Activated T-cell treated with anti-CD3 and anti-CD28 coated beads for 1 hour (primary cell): ENCODE data around the gene TMEM217.
A peak's percentile ranks its signal among the peaks of the same experiment; 100 is the strongest.
"Not testable (repeated sequence)": the region's sequence is repeated elsewhere in the genome, so short reads cannot be mapped to it uniquely, and the experiment has no call there.

Experiments used
- DNase-seq: peaks from one replicate; pipeline ENCODE4 v3.0.0-alpha.2; 2020; ENCODE audit warnings: low read depth

Gene TMEM217

DNA sequence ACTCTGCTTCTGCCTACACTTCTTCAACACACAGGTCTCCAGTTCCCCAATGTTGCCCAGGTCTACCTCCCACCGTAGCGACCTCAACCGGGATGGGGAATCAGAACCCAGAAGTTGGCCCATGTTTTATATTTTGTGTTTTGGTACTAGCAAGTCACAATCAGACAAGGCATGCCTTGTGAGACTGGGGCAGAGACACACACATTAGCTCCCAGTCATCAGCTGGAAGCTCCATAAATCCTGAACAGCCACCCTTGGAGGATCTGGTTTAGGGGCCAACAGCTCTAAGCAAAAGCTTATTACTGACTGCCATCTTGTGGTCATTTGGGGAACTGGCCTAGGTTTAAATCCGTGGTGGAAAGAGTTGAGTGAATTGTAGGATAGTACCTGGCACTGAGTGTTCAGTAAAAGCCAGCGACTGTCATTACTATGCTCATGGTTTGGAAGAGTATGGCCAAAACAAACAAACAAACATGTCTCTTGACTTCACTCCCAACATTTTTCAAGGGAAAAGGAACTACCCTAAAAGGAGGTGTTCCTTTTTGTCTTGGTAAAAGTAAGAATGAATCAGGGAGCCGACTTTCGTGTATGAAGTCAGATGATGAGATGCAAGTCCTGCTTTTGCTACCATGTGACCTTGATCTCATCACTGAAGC is 47.5 kb downstream of the TMEM217 start:
- DNase-seq: peak; percentile 66

DNA sequence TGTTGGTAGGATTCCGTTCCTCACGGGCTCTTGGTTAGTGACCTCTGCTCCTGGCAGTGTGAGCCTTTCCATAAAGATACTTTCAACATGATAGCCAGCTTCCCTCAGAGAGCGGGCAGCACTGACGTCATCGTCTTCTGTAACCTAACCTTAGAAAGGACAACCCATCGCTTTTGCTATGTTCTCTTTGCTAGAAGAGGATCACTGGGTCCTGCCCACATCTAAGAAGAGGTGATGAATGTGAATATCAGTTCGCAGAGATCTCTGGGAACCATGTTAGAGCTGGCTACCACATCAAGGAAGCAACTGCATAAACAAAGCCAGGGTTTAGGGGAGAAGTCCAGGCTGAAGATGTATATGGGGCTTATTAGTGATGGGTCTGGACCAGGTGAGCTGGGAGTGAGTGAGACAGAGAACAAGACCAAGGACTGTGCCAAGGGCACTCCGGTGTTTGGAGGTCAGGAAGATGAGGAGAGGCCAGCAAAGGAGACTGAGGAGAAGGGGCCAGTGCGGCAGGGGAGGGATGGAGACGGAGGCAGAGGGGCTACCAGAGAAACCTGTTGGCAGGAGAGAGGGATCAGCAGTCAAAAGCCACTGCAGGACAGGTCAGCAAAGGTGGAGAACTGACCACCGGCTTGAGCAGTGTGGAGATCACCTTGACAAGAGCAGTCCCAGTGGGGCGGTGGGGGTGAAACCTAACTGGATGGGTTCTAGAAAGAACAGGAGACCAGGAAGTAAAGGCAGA is 48.3 kb downstream of the TMEM217 start:
- no peak for DNase-seq

- DNase-seq: no peak
Measured at GRCh38 chr6:37208793-37209192, 49.2 kb downstream of the TMEM217 start.

- peak; percentile 88 for DNase-seq
Measured at GRCh38 chr6:37207903-37208456, 50.0 kb downstream of the TMEM217 start.

GRCh38 chr6:37206622-37207021 is 51.3 kb downstream of the TMEM217 start:
- no peak for DNase-seq

DNA sequence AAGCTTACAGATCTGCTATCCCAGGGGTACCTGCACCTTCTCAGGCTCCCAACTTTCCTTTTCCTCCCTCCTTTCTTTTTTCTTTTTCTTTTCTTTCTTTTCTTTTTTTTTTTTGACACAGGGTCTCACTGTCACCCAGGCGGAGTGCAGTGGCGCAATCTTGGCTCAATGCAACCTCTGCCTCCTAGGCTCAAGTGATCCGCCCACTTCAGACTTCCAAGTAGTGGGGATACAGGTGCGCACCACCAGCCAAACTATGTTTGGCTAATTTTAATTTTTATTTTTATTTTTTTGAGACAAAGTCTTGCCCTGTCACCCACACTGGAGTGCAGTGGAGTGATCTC is 52.0 kb downstream of the TMEM217 start:
- no peak for DNase-seq

- DNase-seq: no peak
Measured at GRCh38 chr6:37205175-37205996, 52.6 kb downstream of the TMEM217 start.

- DNase-seq: no peak
Measured at GRCh38 chr6:37204014-37204751, 53.8 kb downstream of the TMEM217 start.

DNA sequence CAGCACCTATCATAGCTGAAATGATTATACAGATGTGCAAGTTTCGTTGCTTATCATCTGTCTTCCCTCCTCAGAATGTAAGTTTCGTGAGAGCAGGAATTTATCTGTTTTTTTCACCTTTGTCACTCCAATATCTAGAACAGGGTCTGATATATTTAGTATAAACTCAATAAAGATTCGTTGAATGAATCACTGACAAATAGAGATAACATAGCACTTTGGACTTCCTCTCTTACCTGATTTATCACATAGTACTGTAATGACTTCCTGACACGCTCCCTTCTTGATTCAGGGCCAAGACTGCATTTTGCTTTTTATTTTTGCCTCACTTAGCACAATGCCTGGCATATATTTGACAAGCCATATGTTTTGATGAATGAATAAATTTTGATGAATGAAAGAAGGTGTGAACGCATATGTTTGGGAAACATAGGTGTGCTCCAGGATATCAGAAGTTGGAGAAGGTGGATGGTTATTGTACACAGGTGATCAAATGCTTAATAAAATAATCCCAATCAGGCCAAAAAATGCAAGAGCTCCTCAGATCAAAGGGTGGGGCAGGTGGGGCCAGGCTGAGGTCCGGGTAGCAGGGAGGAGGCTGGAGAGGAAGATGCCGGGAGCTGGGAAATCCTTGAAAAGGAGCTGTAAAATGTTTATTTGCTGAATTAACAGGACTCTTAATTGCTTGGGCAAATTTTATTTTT is 55.0 kb downstream of the TMEM217 start:
- no peak for DNase-seq

DNA sequence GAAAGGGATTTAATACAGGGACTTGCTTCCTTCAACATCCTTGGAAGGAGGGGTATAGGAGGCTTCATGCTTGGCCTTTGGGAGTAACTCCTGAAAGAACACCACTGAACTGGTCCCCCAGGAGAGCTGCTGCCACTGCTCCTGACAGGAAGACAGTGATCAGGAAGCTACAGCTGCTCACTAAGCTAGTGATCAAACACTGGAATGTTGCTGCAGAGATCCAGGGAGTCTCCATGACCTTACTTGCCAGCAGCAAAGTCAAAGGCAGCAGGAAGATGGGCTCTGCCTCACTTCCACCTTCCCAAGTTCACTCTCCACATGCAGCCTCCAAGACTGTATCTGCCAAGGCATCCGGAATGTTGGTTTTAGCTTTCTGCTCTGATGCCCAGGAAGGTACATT is 56.2 kb downstream of the TMEM217 start:
- no peak for DNase-seq

GRCh38 chr6:37200085-37200484 is 57.9 kb downstream of the TMEM217 start:
- DNase-seq: no peak

GRCh38 chr6:37196451-37196850 is 61.5 kb downstream of the TMEM217 start:
- DNase-seq: not testable (repeated sequence)

DNA sequence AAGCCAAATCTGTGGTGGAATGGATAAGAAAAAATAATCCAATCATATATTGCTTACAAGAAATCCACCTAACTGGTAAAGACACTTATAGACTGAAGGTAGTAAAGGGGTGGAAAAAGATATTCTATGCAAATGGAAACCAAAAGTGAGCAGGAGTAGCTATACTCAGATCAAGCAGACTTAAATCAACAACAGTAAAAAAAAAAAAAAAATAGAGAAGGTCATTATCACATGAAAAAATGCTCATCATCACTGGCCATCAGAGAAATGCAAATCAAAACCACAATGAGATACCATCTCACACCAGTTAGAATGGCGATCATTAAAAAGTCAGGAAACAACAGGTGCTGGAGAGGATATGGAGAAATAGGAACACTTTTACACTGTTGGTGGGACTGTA is 63.1 kb downstream of the TMEM217 start:
- DNase-seq: not testable (repeated sequence)

- no peak for DNase-seq
Measured at GRCh38 chr6:37192666-37193065, 65.3 kb downstream of the TMEM217 start.

DNA sequence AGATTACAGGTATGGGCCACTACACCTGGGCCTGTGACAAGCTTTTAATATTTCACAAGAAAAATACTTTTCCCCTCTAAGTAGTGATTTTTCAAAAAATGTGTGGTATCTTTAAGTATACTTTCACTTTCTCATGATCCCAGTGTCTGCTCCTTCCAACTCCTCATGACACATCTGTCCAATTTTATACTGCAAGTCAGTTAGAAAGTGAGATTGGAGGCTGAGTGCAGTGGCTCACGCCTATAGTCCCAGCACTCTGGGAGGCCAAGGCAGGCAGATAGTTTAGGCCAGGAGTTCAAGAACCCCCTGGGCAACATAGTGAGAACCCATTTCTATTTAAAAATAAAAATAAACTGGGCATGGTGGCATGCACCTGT is 67.8 kb downstream of the TMEM217 start:
- DNase-seq: no peak

- no peak for DNase-seq
Measured at GRCh38 chr6:37188962-37189510, 68.9 kb downstream of the TMEM217 start.

DNA sequence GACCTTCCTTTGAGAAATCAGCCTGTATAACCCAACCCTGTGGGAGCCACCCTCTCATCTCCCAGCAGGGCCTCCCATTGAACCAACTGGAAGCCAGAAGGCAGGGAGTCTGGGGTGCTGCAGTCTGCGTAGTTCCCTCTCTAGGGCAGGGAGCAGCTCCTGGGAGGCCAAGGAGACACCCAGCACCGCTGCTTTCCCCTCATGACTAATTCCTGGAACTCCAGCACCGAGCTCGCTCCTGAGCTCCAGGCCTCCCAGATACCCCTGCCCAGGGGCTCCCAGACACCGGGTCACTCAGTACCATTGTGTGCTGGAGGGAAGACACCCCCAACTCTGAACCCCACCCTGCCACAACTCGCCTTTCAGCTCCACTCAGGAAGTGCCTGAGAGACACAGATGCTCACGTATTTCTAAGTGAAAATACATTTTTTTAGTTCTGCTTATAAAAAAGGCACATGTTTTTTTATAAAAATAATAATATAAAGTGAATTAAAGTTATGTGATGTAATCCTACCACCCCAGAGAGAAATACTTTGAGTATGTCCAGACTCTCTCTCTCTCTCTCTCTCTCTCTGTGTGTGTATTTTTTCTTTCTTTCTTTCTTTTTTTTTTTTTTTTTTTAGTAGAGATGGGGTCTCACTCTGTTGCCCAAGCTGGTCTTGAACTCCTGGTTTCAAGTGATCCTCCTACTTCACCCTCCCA is 70.5 kb downstream of the TMEM217 start:
- DNase-seq: no peak

DNA sequence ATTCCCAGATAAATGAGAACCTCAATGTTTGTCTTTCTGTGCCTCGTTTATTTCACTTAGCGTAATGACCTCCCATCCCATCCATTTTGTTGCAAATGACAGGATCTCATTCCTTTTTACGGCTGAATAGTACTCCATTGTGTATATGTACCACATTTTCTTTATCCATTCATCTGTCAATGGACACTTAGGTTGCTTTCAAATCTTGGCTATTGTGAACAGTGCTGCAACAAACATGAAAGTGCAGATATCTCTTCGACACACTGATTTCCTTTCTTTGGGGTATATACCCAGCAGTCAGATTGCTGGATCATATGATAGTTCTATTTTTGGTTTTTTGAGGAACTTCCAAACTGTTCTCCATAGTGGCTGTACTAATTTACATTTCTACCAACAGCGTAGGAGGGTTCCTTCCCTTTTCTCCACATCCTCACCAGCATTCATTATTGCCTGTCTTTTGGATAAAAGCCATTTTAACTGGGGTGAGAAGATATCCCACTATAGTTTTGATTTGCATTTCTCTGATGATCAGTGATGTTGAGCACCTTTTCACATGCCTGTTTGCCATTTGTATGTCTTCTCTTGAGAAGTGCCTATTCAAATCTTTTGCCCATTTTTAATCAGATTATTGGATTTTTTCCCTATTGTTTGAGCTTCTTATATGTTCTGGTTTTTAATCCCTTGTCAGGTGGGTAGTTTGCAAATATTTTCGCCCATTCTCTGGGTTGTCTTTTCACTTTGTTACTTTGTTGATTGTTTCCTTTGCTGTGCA is 71.8 kb downstream of the TMEM217 start:
- DNase-seq: not testable (repeated sequence)

DNA sequence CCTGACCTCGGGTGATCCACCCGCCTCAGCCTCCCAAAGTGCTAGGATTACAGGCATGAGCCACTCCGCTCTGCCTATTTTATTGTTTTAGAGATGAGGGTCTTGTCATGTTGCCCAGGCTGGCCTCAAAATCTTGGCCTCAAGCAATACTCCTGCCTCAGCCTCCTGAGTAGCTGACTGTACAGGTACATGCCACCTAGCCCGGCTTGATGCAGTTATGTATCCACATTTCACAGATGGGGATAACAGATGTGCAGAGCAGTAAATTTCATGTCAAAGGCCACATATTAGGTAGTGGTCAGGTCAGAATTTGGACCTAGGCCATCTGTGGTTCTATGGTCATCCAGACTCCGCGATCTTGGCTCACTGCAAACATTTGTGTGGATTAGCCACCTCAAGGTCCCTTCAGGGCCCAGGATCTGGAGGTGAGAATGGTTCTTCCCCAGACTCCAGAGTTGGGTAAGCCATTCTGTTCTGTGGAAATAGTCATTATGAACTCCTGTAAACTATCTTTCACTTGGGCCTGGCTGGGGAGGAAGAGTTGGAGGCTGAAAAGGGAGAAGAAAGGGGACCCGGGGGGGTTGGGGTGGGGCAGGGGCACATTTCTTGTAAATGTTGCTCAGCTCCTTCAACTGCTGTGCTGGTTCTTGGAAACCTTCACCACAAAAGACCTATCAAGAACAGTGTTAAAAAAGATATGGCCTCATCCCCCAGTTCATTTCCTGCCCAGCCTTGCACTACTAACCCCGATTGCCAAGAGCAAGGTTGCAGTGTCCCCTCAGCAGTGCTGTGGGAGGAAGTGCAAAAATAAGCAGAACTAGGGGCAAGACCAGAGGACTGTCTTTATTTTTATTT is 75.0 kb downstream of the TMEM217 start:
- DNase-seq: peak; percentile 24
